DOHH2 (cell line): ENCODE results near the gene CAMK1G.

ENCODE experiments used
- H3F3A ChIP-seq: fragments of 200-600 bp; sonication (generic), shearing (Covaris generic); 2 replicates; pipeline ENCODE4 v1.6.0; 2016; ENCODE audit warnings: antibody characterized with exemption, mild to moderate bottlenecking; ENCODE audit not compliant: control insufficient read depth, insufficient read depth
- H3K27ac ChIP-seq: fragments of 200-600 bp; sonication (generic); 2 replicates; pipeline ENCODE4 v1.5.1; 2014; ENCODE audit warnings: low read depth, mild to moderate bottlenecking, low read length, moderate library complexity
- H3K27me3 ChIP-seq: fragments of 200-600 bp; sonication (generic); 2 replicates; pipeline ENCODE4 v1.6.1; 2014; ENCODE audit warnings: mild to moderate bottlenecking, low read length, mixed read lengths; ENCODE audit not compliant: control insufficient read depth
- H3K36me3 ChIP-seq: fragments of 200-600 bp; sonication (generic); 2 replicates; pipeline ENCODE4 v1.6.1; 2014; ENCODE audit warnings: mild to moderate bottlenecking, low read length, moderate library complexity, mixed read lengths; ENCODE audit not compliant: control insufficient read depth
- H3K4me1 ChIP-seq: fragments of 200-600 bp; sonication (generic); 2 replicates; pipeline ENCODE4 v1.6.1; 2014; ENCODE audit warnings: mild to moderate bottlenecking, low read length, mixed read lengths; ENCODE audit not compliant: control insufficient read depth
- H3K4me2 ChIP-seq: fragments of 200-600 bp; sonication (generic); 2 replicates; pipeline ENCODE4 v1.6.0; 2014; ENCODE audit warnings: mild to moderate bottlenecking, low read length, moderate library complexity
- H3K4me3 ChIP-seq: fragments of 200-600 bp; sonication (generic); 2 replicates; pipeline ENCODE4 v1.5.1; 2014; ENCODE audit warnings: mild to moderate bottlenecking, low read length, mixed read lengths
- H3K79me2 ChIP-seq: fragments of 200-600 bp; sonication (generic); 2 replicates; pipeline ENCODE4 v1.6.1; 2014; ENCODE audit warnings: mild to moderate bottlenecking, low read length, mixed read lengths; ENCODE audit not compliant: control insufficient read depth
- H3K9me2 ChIP-seq: fragments of 200-600 bp; sonication (generic); replicated peaks from 2 replicates; pipeline ENCODE4 v1.6.1; 2014; ENCODE audit warnings: mild to moderate bottlenecking, low read length, mixed read lengths; ENCODE audit not compliant: control insufficient read depth
- H3K9me3 ChIP-seq: fragments of 200-600 bp; sonication (generic); 2 replicates; pipeline ENCODE4 v1.6.1; 2014; ENCODE audit warnings: antibody characterized with exemption, low read length, mixed read lengths; ENCODE audit not compliant: control insufficient read depth, insufficient read depth
- H4K20me1 ChIP-seq: fragments of 200-600 bp; sonication (generic); 2 replicates; pipeline ENCODE4 v1.6.0; 2014; ENCODE audit warnings: low read depth, mild to moderate bottlenecking, antibody characterized with exemption, low read length, moderate library complexity; ENCODE audit not compliant: control insufficient read depth, insufficient read depth
- EZH2phosphoT487 ChIP-seq: fragments of 200-600 bp; sonication (generic); IDR thresholded peaks from 2 replicates; pipeline ENCODE4 v1.6.1; 2017; ENCODE audit warnings: borderline replicate concordance, mild to moderate bottlenecking, antibody characterized with exemption, low read length, moderate library complexity, mixed read lengths
- TF ChIP-seq, protein P1 (sequence below): fragments of 200-600 bp; sonication (generic); IDR thresholded peaks from one replicate; pipeline ENCODE4 v1.5.1; 2014; ENCODE audit warnings: antibody characterized with exemption, mild to moderate bottlenecking, low read depth, low read length; ENCODE audit not compliant: poor library complexity, severe bottlenecking

The CAMK1G gene

DNA sequence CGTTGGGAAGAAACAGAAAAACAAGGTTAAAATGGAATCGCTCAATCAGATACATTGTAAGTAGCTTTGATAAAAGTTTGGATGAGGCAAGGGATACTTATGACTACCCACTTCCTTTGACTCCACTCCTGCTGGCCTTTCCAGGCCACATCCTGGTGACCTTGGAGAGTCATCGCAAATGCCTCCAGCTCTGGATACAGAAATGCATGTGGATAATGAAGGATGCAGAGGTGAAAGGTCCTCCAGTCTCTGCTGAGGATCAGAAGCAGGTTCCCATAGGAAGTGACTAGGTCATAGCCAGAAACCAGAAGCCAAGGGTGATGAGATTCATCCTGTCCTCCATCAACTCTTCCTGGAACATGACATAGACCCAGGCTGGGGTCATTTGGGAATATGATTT lies 6.2 kb upstream of the CAMK1G start:
- H3K4me3 ChIP-seq: no peak overlapping the region
- no peaks in the 10 kb centered on the region for H3K9me2 ChIP-seq
- no peak overlapping the region for H3K27ac ChIP-seq
- H3F3A ChIP-seq: no peaks in the 10 kb centered on the region
- no peaks in the 10 kb centered on the region; the same call in none of the 2 replicates for H3K27me3 ChIP-seq
- no peaks in the 10 kb centered on the region for H4K20me1 ChIP-seq
- no peaks in the 10 kb centered on the region for H3K36me3 ChIP-seq
- no peaks in the 10 kb centered on the region for H3K79me2 ChIP-seq
- no peaks in the 10 kb centered on the region for H3K9me3 ChIP-seq
- TF ChIP-seq, protein P1, sequence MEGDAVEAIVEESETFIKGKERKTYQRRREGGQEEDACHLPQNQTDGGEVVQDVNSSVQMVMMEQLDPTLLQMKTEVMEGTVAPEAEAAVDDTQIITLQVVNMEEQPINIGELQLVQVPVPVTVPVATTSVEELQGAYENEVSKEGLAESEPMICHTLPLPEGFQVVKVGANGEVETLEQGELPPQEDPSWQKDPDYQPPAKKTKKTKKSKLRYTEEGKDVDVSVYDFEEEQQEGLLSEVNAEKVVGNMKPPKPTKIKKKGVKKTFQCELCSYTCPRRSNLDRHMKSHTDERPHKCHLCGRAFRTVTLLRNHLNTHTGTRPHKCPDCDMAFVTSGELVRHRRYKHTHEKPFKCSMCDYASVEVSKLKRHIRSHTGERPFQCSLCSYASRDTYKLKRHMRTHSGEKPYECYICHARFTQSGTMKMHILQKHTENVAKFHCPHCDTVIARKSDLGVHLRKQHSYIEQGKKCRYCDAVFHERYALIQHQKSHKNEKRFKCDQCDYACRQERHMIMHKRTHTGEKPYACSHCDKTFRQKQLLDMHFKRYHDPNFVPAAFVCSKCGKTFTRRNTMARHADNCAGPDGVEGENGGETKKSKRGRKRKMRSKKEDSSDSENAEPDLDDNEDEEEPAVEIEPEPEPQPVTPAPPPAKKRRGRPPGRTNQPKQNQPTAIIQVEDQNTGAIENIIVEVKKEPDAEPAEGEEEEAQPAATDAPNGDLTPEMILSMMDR: no peak
- no peak for TF ChIP-seq EZH2phosphoT487
- H3K4me2 ChIP-seq: no peak overlapping the region
- H3K4me1 ChIP-seq: no peaks in the 10 kb centered on the region

DNA sequence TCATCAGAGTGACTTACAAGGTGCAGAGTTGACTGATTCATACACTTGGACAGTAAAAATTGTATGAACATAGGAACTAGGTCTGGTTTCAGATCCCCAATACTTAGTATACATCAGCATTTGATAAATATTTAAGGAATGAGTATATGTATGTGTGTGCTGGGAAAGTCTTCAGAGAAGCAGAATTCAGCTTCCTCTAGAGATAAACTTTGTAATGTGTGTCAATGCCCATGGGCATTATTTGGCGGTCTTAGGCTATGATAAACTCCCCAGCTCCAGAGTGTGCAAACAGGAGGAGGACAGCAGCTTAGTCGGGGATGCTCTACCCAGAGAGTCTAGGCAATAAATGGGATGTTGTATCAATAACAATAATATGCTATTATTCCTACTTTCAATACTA lies 2.9 kb upstream of the CAMK1G start:
- Histone ChIP-seq H3K9me2 (no peaks in the 10 kb centered on the region), H3F3A (no peaks in the 10 kb centered on the region), H3K4me3 (no peak overlapping the region), H3K36me3 (no peaks in the 10 kb centered on the region), H3K79me2 (no peaks in the 10 kb centered on the region), H3K4me1 (no peaks in the 10 kb centered on the region), H3K9me3 (no peaks in the 10 kb centered on the region), H4K20me1 (no peaks in the 10 kb centered on the region), H3K27me3 (peaks cover 3% of the 10 kb centered on the region), H3K27ac (no peak overlapping the region), H3K4me2 (no peak overlapping the region)
- TF ChIP-seq, protein P1: no peak
- no peak for TF ChIP-seq EZH2phosphoT487

GRCh38 chr1:209584231-209584672 lies 738 bp downstream of the CAMK1G start:
- Histone ChIP-seq H3K4me3 (no peak overlapping the region), H3K27ac (no peak overlapping the region), H3K27me3 (peaks cover 3% of the 10 kb centered on the region), H3K4me1 (no peaks in the 10 kb centered on the region), H3K4me2 (no peak overlapping the region), H3K9me3 (no peaks in the 10 kb centered on the region), H3K36me3 (no peaks in the 10 kb centered on the region), H3K79me2 (no peaks in the 10 kb centered on the region), H3K9me2 (no peaks in the 10 kb centered on the region), H4K20me1 (no peaks in the 10 kb centered on the region), H3F3A (no peaks in the 10 kb centered on the region)
- TF ChIP-seq, protein P1: no peak
- TF ChIP-seq EZH2phosphoT487: no peak
